GM18870 (cell line): Measurements from ENCODE around the gene TEX9.
"Not testable (repeated sequence)": the region's sequence is repeated elsewhere in the genome, so short reads cannot be mapped to it uniquely, and the experiment has no call there.

Experiments used
- ATAC-seq: cut with Tn5 transposase; IDR thresholded peaks from one replicate; pipeline ENCODE4 v1.9.1; 2021; ENCODE audit warnings: moderate library complexity; ENCODE audit not compliant: unreplicated experiment

Gene TEX9

DNA sequence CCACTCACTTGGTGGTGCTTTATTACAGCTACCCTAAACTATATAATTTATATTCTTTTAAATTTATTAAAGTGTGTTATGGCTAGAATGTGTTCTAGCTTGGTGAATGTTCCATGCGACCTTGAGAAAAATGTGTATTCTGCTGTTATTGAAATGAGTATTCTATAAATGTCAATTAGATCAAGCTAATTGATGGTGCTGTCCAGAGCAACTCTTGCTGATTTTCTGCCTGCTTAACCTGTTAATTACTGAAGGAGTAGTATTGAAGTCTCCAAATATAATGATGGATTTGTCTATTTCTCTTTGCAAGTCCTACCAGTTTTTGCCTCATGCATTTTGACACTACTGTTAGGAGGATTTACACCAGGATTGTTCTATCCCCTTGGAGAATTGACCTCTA, 3.2 kb upstream of the TEX9 start:
- ATAC-seq, result no peak

- ATAC-seq, result no peak
Measured at GRCh38 chr15:56366211-56366610, 985 bp downstream of the TEX9 start.

DNA sequence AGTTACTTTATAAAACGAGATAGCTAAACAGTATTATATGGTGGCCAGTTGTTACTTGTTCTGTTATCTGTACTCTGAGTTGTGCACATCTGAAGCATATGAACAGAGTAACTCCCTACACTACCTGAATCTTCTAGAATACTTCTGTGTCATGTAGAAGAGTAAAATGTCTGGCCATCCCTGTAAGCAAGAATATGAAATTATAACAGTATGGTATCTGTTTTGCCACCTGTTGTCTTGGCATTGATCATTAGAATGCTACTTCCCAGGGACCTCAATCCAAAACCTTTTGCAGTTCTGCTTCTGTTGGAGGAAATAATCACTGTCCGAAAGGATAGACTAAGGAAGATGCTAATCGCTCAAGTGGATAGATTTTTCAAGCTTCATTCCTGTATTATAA, 1.9 kb downstream of the TEX9 start:
- no peak for ATAC-seq

GRCh38 chr15:56369234-56369633, 4.0 kb downstream of the TEX9 start:
- ATAC-seq, result no peak

GRCh38 chr15:56371495-56372147, 6.4 kb downstream of the TEX9 start:
- ATAC-seq, result peak; percentile 90

DNA sequence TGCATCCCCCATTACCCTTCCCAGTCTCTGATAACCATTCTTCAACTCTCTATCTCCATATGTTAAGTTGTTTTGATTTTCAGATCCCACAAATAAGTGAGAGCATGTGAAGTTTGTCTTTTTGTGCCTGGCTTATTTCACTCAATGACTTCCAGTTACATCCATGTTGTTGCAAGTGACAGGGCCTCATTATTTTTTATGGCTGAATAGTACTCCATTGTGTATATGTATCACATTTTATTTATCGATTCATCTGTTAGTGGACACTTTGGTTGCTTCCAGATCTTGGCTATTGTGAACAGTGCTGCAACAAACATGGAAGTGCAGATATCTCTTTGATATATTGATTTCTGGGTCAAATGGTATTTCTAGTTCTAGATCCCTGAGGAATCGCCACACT, 9.5 kb downstream of the TEX9 start:
- not testable (repeated sequence) for ATAC-seq

DNA sequence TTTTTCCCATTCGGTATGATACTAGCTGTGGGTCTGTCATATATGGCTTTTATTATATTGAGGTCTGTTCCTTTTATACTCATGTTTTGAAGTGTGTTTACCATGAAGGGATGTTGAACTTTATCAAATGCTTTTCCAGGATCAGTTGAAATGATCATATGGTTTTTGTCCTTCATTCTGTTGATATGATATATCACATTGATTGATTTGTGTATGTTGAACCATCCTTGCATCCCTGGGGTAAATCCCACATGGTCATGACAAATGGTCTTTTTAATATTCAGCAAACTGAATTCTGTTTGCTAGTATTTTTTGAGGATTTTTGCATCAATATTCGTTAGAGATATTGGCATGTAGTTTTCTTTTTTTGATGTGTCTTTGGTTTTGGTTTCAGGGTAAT, 12.6 kb downstream of the TEX9 start:
- ATAC-seq, result not testable (repeated sequence)

DNA sequence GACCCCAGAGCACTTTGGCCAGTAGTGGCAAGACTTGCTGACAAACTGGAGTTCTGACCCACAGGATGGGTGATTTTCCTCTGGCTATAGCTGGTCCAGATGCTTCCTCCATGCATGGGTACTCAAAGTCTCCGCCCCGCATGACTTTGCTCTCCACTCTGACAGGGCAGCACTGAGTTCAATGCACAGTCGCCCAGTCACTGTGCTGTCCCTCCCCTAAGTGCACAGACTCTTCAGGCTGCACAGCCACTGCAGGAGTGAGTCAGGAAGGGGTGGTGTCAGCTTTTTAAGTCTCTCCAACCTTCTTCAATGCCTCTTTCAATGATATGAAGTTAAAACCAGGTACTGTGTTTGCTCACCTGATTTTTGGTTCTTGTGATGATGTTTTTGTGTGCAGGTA, 17.8 kb downstream of the TEX9 start:
- ATAC-seq, result no peak

DNA sequence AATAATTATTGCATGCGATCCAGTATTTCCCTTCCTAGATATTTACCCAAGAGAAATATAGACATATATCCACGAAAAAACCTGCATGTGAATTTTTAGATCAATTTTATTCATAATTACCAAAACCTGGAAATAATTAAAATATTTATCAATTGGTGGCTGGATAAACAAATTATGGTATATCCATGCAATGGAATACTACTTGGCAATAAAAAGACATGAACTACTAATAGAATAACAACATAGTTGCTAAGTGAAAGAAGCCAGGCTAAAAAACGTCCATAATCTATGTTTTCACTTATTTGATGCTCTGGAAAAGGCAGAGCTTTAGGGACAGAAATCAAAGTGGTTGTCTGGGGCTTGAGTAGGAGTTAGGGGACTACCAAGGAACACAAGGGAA, 20.7 kb downstream of the TEX9 start:
- ATAC-seq, result no peak

DNA sequence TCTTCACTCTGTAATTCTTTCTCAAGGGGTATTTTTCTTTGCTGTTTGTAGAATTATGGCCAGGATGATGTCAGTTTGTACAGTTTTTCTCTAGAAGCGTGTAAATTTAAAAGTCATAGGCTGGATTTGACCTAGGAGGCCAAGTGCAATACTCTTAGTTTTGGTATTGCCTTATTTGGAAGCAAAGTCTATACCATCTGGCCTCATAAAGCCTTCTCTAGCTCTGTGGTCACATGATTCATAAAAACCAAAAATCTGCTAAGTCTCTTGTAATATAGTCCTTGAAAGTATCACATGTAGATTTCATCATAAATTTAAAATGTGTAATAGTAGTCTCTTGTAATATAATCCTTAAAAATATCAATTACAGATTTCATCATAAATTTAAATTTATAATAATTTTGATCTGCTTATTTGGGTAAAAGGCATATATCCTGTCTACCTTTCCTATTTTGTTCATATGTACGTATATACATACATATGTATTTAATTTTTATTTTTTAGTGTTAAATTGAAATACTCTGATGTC, 25.6 kb downstream of the TEX9 start:
- ATAC-seq, result no peak

DNA sequence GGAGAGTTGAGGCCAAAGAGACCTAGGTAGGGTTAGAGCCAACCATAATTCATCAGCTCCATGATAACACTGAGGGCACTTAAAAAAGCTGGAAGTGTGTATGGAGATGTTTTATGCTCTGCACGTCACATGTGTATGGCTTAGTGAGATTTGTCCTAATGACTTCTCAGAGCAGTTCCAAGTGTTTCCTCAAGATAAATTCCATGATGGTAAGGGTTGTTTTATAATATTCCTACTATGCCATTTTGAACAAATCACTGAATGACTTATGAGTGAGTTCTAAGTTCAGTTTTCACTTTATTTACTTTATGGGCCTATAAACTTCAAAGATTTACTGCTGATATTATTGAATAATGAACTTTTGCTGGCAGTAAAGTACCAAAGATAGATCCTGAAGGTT, 28.1 kb downstream of the TEX9 start:
- no peak for ATAC-seq

DNA sequence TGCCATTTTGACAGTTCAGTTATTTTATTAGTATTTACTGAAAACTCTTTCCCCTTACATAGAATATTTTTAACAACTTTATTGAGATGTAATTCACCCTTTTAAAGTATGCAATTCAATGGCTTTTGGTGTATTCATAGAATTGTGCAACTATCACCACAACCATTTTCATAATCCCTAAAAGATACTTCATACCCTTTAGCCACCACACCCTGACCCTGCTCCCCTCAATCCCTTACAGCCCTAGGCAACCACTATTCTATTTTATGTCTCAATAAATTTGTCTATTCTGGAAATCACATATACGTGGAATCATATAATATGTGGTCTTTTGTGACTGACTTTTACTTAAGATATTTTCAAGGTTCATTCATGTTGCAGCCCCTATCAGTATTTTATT, 29.7 kb downstream of the TEX9 start:
- ATAC-seq, result no peak

DNA sequence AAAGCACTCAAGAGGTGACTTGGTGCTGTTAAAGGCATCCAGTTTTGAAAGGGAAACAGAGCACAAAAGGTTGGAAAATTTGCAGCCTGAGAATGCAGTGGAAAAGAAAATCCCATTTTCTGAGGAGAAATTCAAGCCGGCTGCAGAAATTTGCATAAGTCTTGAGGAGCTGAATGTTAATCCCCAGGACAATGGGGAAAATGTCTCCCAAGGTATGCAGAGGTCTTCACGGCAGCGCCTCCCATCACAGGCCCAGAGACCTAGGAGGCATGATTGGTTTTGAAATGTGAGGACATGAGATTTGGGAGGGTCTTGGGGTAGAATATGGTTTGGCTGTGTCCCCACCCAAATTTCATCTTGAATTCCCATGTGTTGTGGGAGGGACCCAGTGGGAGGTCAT, 32.1 kb downstream of the TEX9 start:
- not testable (repeated sequence) for ATAC-seq

- ATAC-seq, result not testable (repeated sequence)
Measured at GRCh38 chr15:56399209-56399608, 34.0 kb downstream of the TEX9 start.

GRCh38 chr15:56410721-56411120, 45.5 kb downstream of the TEX9 start:
- ATAC-seq, result no peak

GRCh38 chr15:56411122-56411749, 46.0 kb downstream of the TEX9 start:
- ATAC-seq, result no peak

GRCh38 chr15:56413114-56413733, 48.0 kb downstream of the TEX9 start:
- not testable (repeated sequence) for ATAC-seq

DNA sequence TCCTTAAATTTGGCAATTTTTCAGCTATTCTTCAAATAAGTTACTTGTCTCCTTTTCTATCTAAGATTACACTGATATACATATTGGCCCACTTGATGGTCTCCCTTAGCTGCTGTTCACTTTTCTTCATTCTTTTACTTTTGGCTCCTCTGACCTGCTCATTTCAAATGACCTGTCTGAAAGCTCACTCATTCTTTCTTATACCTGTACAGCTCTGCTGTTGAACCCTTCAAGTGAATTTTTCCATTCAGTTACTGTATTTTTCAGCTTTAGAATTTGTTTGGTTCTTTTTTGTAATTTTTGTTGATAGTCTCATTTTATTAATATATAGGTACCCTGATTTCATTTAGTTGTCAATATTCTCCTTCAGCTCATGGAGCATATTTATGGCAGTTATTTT, 60.0 kb downstream of the TEX9 start:
- ATAC-seq, result no peak

GRCh38 chr15:56425976-56426375, 60.8 kb downstream of the TEX9 start:
- ATAC-seq, result no peak

DNA sequence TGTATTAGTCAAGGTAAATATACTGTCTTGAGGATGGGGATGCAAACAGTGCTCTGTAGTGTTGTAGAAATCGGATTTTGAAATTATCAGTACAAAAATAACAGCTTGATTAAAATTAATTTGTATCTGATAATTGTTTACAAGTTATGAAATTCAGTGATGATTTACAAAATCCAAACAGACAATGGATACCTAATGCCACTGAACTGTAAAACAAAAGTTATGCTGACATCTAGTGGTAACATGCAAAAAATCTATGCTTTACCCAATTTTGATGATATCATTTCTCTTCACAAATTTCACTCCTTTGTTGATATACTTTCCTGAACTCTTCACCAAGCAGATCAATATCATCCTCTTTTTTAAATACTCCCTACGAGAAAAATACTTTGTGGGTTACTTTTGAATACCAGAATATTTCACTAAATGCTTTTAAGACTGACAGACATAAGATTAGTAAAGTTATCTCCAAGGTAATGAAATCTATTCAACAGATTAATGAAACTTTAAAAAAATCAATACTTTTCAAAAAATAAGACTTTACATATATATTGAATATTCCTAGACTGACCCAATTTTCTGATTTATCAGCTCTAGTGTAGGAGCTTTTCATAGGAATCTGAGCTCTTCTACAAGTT, 63.7 kb downstream of the TEX9 start:
- no peak for ATAC-seq

DNA sequence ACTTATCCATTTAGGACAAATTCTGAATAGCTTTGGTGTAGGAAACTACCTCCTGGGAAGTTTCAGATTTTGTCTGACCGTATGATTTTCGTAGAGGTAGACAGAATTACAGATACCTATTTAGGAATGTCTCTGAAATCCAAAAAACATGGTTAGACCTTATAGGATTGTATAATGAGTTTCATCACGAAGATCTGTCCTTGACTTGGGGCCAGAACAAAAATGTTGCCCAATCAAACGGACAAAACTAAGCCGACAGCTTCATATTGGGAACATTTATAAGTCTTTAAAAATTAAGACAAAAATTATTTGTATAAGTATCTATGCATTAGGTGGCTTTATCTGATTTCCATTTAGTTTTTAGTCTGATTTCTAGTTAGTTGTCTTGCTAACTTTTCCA, 67.1 kb downstream of the TEX9 start:
- ATAC-seq, result no peak
